WTC11 (cell line): ENCODE results near the gene ZNF683.

Experiments
- HMGA2 ChIP-seq: fragments of 250-450 bp; sonication (Bioruptor Pico); IDR thresholded peaks from 2 replicates; pipeline ENCODE4 v1.4.0; 2021; ENCODE audit warnings: mild to moderate bottlenecking, moderate library complexity
- IRF2 ChIP-seq: sonication (generic); formaldehyde crosslinking; IDR thresholded peaks from 2 replicates; pipeline ENCODE4 v1.8.0; 2022; ENCODE audit warnings: low read depth, missing genetic modification reagents, borderline replicate concordance
- KAT7 ChIP-seq: sonication (generic); formaldehyde crosslinking; IDR thresholded peaks from 2 replicates; pipeline ENCODE4 v1.8.1; 2023; ENCODE audit warnings: missing genetic modification reagents, mild to moderate bottlenecking, borderline replicate concordance
- NFATC4 ChIP-seq: fragments of 250-450 bp; sonication (Bioruptor Pico); IDR thresholded peaks from 2 replicates; pipeline ENCODE4 v1.9.0; 2021; ENCODE audit warnings: mild to moderate bottlenecking
- NFYB ChIP-seq: sonication (generic); formaldehyde crosslinking; conservative IDR thresholded peaks from 2 replicates; pipeline ENCODE4 v1.8.0; 2022; ENCODE audit warnings: low read depth, missing genetic modification reagents
- TP53 ChIP-seq: sonication (generic); formaldehyde crosslinking; IDR thresholded peaks from 2 replicates; pipeline ENCODE4 v1.8.1; 2023; ENCODE audit warnings: mild to moderate bottlenecking, missing genetic modification reagents
- ZNF121 ChIP-seq: sonication (generic); formaldehyde crosslinking; IDR thresholded peaks from 2 replicates; pipeline ENCODE4 v1.8.0; 2023; ENCODE audit warnings: missing genetic modification reagents
- TF ChIP-seq, protein P1 (sequence below): fragments of 250-450 bp; sonication (Bioruptor Pico); IDR thresholded peaks from 2 replicates; pipeline ENCODE4 v2.1.2; 2022; ENCODE audit warnings: mild to moderate bottlenecking, moderate library complexity
- TF ChIP-seq, protein P2 (sequence below): fragments of 200-600 bp; IDR thresholded peaks from 2 replicates; pipeline ENCODE4 v1.8.0; 2022; ENCODE audit warnings: antibody characterized with exemption
- TF ChIP-seq, protein P3 (sequence below): sonication (generic); formaldehyde crosslinking; IDR thresholded peaks from 2 replicates; pipeline ENCODE4 v1.8.1; 2022; ENCODE audit warnings: low read depth, missing genetic modification reagents, borderline replicate concordance
- TF ChIP-seq, protein P4 (sequence below): sonication (generic); formaldehyde crosslinking; IDR thresholded peaks from 2 replicates; pipeline ENCODE4 v1.8.0; 2023; ENCODE audit warnings: missing genetic modification reagents, mild to moderate bottlenecking, borderline replicate concordance
- TF ChIP-seq, protein P5 (sequence below): sonication (generic); formaldehyde crosslinking; IDR thresholded peaks from 2 replicates; pipeline ENCODE4 v1.8.1; 2023; ENCODE audit warnings: mild to moderate bottlenecking, missing genetic modification reagents, borderline replicate concordance

DNA sequence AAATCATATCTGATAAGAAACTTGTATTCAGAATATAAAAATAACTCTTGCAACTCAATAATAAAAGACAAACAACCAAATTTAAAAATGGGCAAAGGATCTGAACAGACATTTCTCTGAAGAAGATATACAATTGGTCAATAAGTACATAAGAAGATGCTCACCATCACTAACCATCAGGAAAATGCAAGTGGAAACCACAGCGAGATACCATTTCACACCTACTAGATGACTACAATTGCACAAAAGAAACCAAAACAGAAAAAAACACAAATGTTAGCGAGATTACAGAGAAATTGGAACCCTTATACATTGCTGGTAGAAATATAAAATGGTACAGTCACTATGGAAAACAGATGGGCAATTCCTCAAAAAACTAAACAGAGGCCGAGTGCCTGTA is 11.5 kb upstream of the ZNF683 start:
- TF ChIP-seq, protein P1, sequence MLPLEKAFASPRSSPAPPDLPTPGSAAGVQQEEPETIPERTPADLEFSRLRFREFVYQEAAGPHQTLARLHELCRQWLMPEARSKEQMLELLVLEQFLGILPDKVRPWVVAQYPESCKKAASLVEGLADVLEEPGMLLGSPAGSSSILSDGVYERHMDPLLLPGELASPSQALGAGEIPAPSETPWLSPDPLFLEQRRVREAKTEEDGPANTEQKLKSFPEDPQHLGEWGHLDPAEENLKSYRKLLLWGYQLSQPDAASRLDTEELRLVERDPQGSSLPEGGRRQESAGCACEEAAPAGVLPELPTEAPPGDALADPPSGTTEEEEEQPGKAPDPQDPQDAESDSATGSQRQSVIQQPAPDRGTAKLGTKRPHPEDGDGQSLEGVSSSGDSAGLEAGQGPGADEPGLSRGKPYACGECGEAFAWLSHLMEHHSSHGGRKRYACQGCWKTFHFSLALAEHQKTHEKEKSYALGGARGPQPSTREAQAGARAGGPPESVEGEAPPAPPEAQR (CRISPR knock-in tag), result no peak
- TF ChIP-seq, protein P2, sequence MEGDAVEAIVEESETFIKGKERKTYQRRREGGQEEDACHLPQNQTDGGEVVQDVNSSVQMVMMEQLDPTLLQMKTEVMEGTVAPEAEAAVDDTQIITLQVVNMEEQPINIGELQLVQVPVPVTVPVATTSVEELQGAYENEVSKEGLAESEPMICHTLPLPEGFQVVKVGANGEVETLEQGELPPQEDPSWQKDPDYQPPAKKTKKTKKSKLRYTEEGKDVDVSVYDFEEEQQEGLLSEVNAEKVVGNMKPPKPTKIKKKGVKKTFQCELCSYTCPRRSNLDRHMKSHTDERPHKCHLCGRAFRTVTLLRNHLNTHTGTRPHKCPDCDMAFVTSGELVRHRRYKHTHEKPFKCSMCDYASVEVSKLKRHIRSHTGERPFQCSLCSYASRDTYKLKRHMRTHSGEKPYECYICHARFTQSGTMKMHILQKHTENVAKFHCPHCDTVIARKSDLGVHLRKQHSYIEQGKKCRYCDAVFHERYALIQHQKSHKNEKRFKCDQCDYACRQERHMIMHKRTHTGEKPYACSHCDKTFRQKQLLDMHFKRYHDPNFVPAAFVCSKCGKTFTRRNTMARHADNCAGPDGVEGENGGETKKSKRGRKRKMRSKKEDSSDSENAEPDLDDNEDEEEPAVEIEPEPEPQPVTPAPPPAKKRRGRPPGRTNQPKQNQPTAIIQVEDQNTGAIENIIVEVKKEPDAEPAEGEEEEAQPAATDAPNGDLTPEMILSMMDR, result no peak
- TF ChIP-seq NFYB (no peak), NFATC4 (no peak), TP53 (CRISPR knock-in tag) (no peak), IRF2 (CRISPR knock-in tag) (no peak), HMGA2 (CRISPR knock-in tag) (no peak), ZNF121 (no peak), KAT7 (CRISPR knock-in tag) (no peak)
- TF ChIP-seq, protein P3, sequence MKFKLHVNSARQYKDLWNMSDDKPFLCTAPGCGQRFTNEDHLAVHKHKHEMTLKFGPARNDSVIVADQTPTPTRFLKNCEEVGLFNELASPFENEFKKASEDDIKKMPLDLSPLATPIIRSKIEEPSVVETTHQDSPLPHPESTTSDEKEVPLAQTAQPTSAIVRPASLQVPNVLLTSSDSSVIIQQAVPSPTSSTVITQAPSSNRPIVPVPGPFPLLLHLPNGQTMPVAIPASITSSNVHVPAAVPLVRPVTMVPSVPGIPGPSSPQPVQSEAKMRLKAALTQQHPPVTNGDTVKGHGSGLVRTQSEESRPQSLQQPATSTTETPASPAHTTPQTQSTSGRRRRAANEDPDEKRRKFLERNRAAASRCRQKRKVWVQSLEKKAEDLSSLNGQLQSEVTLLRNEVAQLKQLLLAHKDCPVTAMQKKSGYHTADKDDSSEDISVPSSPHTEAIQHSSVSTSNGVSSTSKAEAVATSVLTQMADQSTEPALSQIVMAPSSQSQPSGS (CRISPR knock-in tag), result no peak
- TF ChIP-seq, protein P4, sequence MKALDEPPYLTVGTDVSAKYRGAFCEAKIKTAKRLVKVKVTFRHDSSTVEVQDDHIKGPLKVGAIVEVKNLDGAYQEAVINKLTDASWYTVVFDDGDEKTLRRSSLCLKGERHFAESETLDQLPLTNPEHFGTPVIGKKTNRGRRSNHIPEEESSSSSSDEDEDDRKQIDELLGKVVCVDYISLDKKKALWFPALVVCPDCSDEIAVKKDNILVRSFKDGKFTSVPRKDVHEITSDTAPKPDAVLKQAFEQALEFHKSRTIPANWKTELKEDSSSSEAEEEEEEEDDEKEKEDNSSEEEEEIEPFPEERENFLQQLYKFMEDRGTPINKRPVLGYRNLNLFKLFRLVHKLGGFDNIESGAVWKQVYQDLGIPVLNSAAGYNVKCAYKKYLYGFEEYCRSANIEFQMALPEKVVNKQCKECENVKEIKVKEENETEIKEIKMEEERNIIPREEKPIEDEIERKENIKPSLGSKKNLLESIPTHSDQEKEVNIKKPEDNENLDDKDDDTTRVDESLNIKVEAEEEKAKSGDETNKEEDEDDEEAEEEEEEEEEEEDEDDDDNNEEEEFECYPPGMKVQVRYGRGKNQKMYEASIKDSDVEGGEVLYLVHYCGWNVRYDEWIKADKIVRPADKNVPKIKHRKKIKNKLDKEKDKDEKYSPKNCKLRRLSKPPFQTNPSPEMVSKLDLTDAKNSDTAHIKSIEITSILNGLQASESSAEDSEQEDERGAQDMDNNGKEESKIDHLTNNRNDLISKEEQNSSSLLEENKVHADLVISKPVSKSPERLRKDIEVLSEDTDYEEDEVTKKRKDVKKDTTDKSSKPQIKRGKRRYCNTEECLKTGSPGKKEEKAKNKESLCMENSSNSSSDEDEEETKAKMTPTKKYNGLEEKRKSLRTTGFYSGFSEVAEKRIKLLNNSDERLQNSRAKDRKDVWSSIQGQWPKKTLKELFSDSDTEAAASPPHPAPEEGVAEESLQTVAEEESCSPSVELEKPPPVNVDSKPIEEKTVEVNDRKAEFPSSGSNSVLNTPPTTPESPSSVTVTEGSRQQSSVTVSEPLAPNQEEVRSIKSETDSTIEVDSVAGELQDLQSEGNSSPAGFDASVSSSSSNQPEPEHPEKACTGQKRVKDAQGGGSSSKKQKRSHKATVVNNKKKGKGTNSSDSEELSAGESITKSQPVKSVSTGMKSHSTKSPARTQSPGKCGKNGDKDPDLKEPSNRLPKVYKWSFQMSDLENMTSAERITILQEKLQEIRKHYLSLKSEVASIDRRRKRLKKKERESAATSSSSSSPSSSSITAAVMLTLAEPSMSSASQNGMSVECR (CRISPR knock-in tag), result no peak
- TF ChIP-seq, protein P5, sequence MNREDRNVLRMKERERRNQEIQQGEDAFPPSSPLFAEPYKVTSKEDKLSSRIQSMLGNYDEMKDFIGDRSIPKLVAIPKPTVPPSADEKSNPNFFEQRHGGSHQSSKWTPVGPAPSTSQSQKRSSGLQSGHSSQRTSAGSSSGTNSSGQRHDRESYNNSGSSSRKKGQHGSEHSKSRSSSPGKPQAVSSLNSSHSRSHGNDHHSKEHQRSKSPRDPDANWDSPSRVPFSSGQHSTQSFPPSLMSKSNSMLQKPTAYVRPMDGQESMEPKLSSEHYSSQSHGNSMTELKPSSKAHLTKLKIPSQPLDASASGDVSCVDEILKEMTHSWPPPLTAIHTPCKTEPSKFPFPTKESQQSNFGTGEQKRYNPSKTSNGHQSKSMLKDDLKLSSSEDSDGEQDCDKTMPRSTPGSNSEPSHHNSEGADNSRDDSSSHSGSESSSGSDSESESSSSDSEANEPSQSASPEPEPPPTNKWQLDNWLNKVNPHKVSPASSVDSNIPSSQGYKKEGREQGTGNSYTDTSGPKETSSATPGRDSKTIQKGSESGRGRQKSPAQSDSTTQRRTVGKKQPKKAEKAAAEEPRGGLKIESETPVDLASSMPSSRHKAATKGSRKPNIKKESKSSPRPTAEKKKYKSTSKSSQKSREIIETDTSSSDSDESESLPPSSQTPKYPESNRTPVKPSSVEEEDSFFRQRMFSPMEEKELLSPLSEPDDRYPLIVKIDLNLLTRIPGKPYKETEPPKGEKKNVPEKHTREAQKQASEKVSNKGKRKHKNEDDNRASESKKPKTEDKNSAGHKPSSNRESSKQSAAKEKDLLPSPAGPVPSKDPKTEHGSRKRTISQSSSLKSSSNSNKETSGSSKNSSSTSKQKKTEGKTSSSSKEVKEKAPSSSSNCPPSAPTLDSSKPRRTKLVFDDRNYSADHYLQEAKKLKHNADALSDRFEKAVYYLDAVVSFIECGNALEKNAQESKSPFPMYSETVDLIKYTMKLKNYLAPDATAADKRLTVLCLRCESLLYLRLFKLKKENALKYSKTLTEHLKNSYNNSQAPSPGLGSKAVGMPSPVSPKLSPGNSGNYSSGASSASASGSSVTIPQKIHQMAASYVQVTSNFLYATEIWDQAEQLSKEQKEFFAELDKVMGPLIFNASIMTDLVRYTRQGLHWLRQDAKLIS (CRISPR knock-in tag), result no peak
